B cell (primary cell): Measurements from ENCODE around the gene SOX13. TPM values are rescaled to one million over a fixed set of nuclear protein-coding genes. Genes with fewer than 3 reads are reported as not detected.

Experiments
- ATAC-seq: fragments of 200-7000 bp; cut with Tn5 transposase; one replicate; pipeline ENCODE4 v1.10.0; 2021; ENCODE audit warnings: low read depth, mild to moderate bottlenecking, moderate number of reproducible peaks, moderate library complexity
- CTCF ChIA-PET: fragments of 350-600 bp; sonication (Branson Sonifier 250); formaldehyde crosslinking; loops from one replicate; lab custom pipeline; 2021; ENCODE audit warnings: antibody characterized with exemption, inconsistent platforms; lab: Charles Lee
- POLR2A ChIA-PET: fragments of 350-600 bp; sonication (Branson Sonifier 250); formaldehyde crosslinking; loops from one replicate; lab custom pipeline; 2021; ENCODE audit warnings: antibody characterized with exemption; lab: Charles Lee
- DNase-seq: peaks from one replicate; pipeline ENCODE4 v3.0.0; 2013
- H2AFZ ChIP-seq: 2 replicates; pipeline ENCODE4 v1.6.1; 2012; ENCODE audit warnings: mild to moderate bottlenecking, low read depth, low read length; ENCODE audit not compliant: insufficient read depth, poor library complexity, severe bottlenecking
- H3K27ac ChIP-seq, 2 donors: 1 replicate in 1 of 2; 2 replicates in 1 of 2; pipeline ENCODE4 v1.5.1; 2012 to 2013; ENCODE audit warnings: low read length in 2 of 2, mild to moderate bottlenecking in 2 of 2, moderate library complexity in 1 of 2
- H3K27me3 ChIP-seq, 4 experiments: fragments of 200-600 bp in 1 of 4; sonication (generic) in 1 of 4; replicated peaks in 1 of 4; 1 replicate in 2 of 4; 2 replicates in 2 of 4; pipeline versions ENCODE4 v1.6.1 to v1.7.0; 2013 to 2016; ENCODE audit warnings: low read length in 3 of 4, mild to moderate bottlenecking in 2 of 4, mixed read lengths in 1 of 4, moderate library complexity in 1 of 4; ENCODE audit not compliant: insufficient read depth in 4 of 4, control insufficient read depth in 3 of 4; ENCODE audit errors: control extremely low read depth in 1 of 4
- H3K36me3 ChIP-seq, 2 experiments: replicated peaks in 1 of 2; 1 replicate in 1 of 2; 2 replicates in 1 of 2; pipeline versions ENCODE4 v1.6.1 to v1.7.1; 2013; ENCODE audit warnings: low read length in 1 of 2; ENCODE audit not compliant: insufficient read depth in 2 of 2, control insufficient read depth in 1 of 2; ENCODE audit errors: control extremely low read depth in 1 of 2, extremely low read depth in 1 of 2
- H3K4me1 ChIP-seq, 2 donors: fragments of 200-600 bp in 1 of 2; sonication (generic) in 1 of 2; 1 replicate in 1 of 2; 2 replicates in 1 of 2; pipeline versions ENCODE4 v1.5.1 to v1.6.1; 2013 to 2017; ENCODE audit warnings: low read length in 2 of 2; ENCODE audit not compliant: control insufficient read depth in 2 of 2, insufficient read depth in 2 of 2
- H3K4me2 ChIP-seq: replicated peaks from 2 replicates; pipeline ENCODE3; 2012; ENCODE audit warnings: mild to moderate bottlenecking, low read depth, low read length; ENCODE audit not compliant: poor library complexity, severe bottlenecking
- H3K4me3 ChIP-seq, 5 experiments: fragments of 200-600 bp in 1 of 5; sonication (generic) in 1 of 5; 1 replicate in 3 of 5; 2 replicates in 2 of 5; pipeline versions ENCODE4 v1.5.1 to v1.7.0; 2011 to 2016; ENCODE audit warnings: low read length in 4 of 5, mild to moderate bottlenecking in 4 of 5, low read depth in 2 of 5, control low read depth in 1 of 5, moderate library complexity in 1 of 5; ENCODE audit not compliant: insufficient read depth in 1 of 5; ENCODE audit errors: control extremely low read depth in 1 of 5, extremely low read depth in 1 of 5
- H3K79me2 ChIP-seq: fragments of 200-600 bp; sonication (generic); one replicate; pipeline ENCODE4 v1.6.0; 2016; ENCODE audit warnings: low read length; ENCODE audit not compliant: control insufficient read depth, insufficient read depth
- H3K9ac ChIP-seq: fragments of 200-600 bp; sonication (generic); 2 replicates; pipeline ENCODE4 v1.6.1; 2017; ENCODE audit warnings: mild to moderate bottlenecking, low read length, moderate library complexity
- H3K9me3 ChIP-seq, 3 donors: one replicate each; pipeline versions ENCODE4 v1.6.1 to v1.7.1; 2013; ENCODE audit warnings: low read length in 2 of 3; ENCODE audit not compliant: control insufficient read depth in 2 of 3, insufficient read depth in 1 of 3; ENCODE audit errors: control extremely low read depth in 1 of 3
- H4K20me1 ChIP-seq: 2 replicates; pipeline ENCODE4 v1.6.0; 2012; ENCODE audit warnings: mild to moderate bottlenecking, low read length; ENCODE audit not compliant: insufficient read depth, control insufficient read depth, poor library complexity, severe bottlenecking
- H3K27ac Mint-ChIP-seq: one replicate; pipeline ENCODE4 v1.8.0; 2021; ENCODE audit warnings: mixed read lengths
- H3K27me3 Mint-ChIP-seq: one replicate; pipeline ENCODE4 v1.8.0; 2021; ENCODE audit warnings: mixed read lengths
- H3K4me1 Mint-ChIP-seq: one replicate; pipeline ENCODE4 v1.8.0; 2021; ENCODE audit warnings: mixed read lengths
- H3K4me3 Mint-ChIP-seq: one replicate; pipeline ENCODE4 v1.8.0; 2021; ENCODE audit warnings: mixed read lengths
- H3K9me3 Mint-ChIP-seq: one replicate; pipeline ENCODE4 v1.8.0; 2022; ENCODE audit warnings: mixed read lengths; ENCODE audit not compliant: insufficient read depth
- CTCF ChIP-seq: fragments of 200-600 bp; IDR thresholded peaks from one replicate; pipeline ENCODE4 v1.8.0; 2022; ENCODE audit warnings: antibody characterized with exemption, mild to moderate bottlenecking
- EZH2 ChIP-seq: IDR thresholded peaks from 2 replicates; pipeline ENCODE4 v1.6.1; 2012; ENCODE audit warnings: borderline replicate concordance, low read depth, mild to moderate bottlenecking, moderate library complexity, low read length; ENCODE audit not compliant: insufficient read depth, poor library complexity, severe bottlenecking
- WGBS: methylation state at CpG from one replicate; pipeline ENCODE4 v1.1.5; 2013; ENCODE audit warnings: missing lambda C conversion rate; ENCODE audit not compliant: insufficient coverage; 5-methylcytosine and 5-hydroxymethylcytosine counted together
- intact Hi-C: fragments of 100-400 bp; cut with micrococcal nuclease; formaldehyde crosslinking; loops from one replicate; pipeline ENCODE4 v1.10.0; 2022
- polyA plus RNA-seq: library from polyadenylated mRNA; depleted of rRNA; stranded (reverse); fragments of >200 nt; gene quantifications from 2 replicates; pipeline ENCODE4 v1.2.3, GENCODE V29; 2012
- total RNA-seq, 2 donors: library from RNA; stranded (reverse); fragments of 120-200 nt in 1 of 2; gene quantifications; 1 replicate in 1 of 2; 2 replicates in 1 of 2; pipeline versions ENCODE4 v1.2.3 to v1.2.4, GENCODE V29; 2013 to 2022

Gene SOX13
- total and polyA plus RNA-seq, 2 donors (not counting 1 experiment from before 2014, with no cell fraction given) = 0.15 to 1.3 TPM

- ATAC-seq (no peak), DNase-seq (no peak)
- H3K79me2 ChIP-seq = no peaks in the 10 kb centered on the region
- ChIA-PET POLR2A (no interaction called here), CTCF (interaction anchor here (0.9 to 2.5 kb wide), 2 partner anchors 10 to 23 kb away, joined by 3 to 13 read pairs; no protein-coding TSS in a partner anchor)
- no peak overlapping the region for H2AFZ ChIP-seq
- H3K27me3 ChIP-seq = peaks cover 0 to 2% (median 0%) of the 10 kb centered on the region in 4 experiments
- 86% methylated on average over 1 of the region's 2 CpGs for WGBS
- no peak overlapping the region for H3K4me2 ChIP-seq
- H3K27ac Mint-ChIP-seq = no peak overlapping the region
- H3K27ac ChIP-seq = no peak overlapping the region
- intact Hi-C loops = no loop called here
- H3K27me3 Mint-ChIP-seq = peaks cover 26% of the 10 kb centered on the region
- no peak overlapping the region for H3K4me3 Mint-ChIP-seq
- no peak overlapping the region for H3K9ac ChIP-seq
- no peak for TF ChIP-seq CTCF
- no peak for TF ChIP-seq EZH2
- H3K4me3 ChIP-seq = no peak overlapping the region
- no peaks in the 10 kb centered on the region for H3K9me3 ChIP-seq
- no peaks in the 10 kb centered on the region for H4K20me1 ChIP-seq
- no peaks in the 10 kb centered on the region for H3K36me3 ChIP-seq
- no peaks in the 10 kb centered on the region for H3K4me1 ChIP-seq
- H3K9me3 Mint-ChIP-seq = no peaks in the 10 kb centered on the region
- no peaks in the 10 kb centered on the region for H3K4me1 Mint-ChIP-seq
These were observed 66.2 kb downstream of the SOX13 start for GRCh38 chr1:204139088-204139487.

GRCh38 chr1:204139952-204140351 is 67.0 kb downstream of the SOX13 start:
- Histone ChIP-seq H3K79me2 (no peaks in the 10 kb centered on the region), H3K27me3 (no peaks in the 10 kb centered on the region), H4K20me1 (no peaks in the 10 kb centered on the region), H3K4me1 (no peaks in the 10 kb centered on the region), H2AFZ (no peak overlapping the region), H3K27ac (no peak overlapping the region), H3K4me3 (no peak overlapping the region), H3K4me2 (no peak overlapping the region), H3K36me3 (no peaks in the 10 kb centered on the region), H3K9ac (no peak overlapping the region), H3K9me3 (no peaks in the 10 kb centered on the region)
- Mint-ChIP-seq H3K27ac (no peak overlapping the region), H3K4me3 (no peak overlapping the region), H3K9me3 (no peaks in the 10 kb centered on the region), H3K27me3 (peaks cover 34% of the 10 kb centered on the region), H3K4me1 (no peaks in the 10 kb centered on the region)
- ChIA-PET POLR2A (no interaction called here), CTCF (interaction anchor here (2.5 kb wide), 1 partner anchor 11 kb away, joined by 13 read pairs; no protein-coding TSS in a partner anchor)
- DNase-seq (no peak), ATAC-seq (no peak)
- TF ChIP-seq EZH2 (no peak), CTCF (no peak)
- 98% methylated on average over 4 of the region's 6 CpGs for WGBS
- intact Hi-C loops = no loop called here
